ENCODE results near the gene ETS1.

Gene ETS1

DNA sequence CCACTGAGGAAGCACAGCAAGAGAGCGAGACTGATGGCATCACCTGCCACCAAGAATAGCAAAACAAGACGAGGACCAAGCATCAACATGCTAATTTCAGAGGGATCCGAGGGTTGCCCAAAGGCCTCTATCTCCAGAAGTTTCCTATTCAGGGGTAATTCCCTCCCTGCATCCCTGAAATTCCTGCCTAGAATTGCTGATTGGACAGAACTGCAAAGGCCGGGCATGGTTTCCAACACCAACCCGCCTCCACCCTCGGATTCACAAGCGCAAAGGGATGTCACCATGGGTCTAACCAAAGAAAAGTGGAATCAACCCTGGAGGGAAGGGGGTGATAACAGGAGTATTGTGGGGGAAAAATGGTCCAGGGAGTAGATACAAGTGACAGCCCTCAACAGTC, 28.3 kb upstream of the ETS1 start:
- no peak overlapping the region for H3K9ac ChIP-seq (ENCODE audit: low read length)
- no peak overlapping the region for H3K4me3 ChIP-seq (ENCODE audit: low read depth in 1 of 2, low read length in 2 of 2)
- no peaks in the 10 kb centered on the region for H3K36me3 ChIP-seq (ENCODE audit: insufficient read depth, low read length)
- H3K4me1 ChIP-seq (ENCODE audit: insufficient read depth, low read length), result peaks cover 15% of the 10 kb centered on the region
- H3K9me3 ChIP-seq (ENCODE audit: low read length), result no peaks in the 10 kb centered on the region
- no peak overlapping the region for H3K27ac ChIP-seq (ENCODE audit: low read depth, low read length)
- no peaks in the 10 kb centered on the region for H3K27me3 ChIP-seq (ENCODE audit: control insufficient read depth in 1 of 2, insufficient read depth in 2 of 2, low read length in 2 of 2)

DNA sequence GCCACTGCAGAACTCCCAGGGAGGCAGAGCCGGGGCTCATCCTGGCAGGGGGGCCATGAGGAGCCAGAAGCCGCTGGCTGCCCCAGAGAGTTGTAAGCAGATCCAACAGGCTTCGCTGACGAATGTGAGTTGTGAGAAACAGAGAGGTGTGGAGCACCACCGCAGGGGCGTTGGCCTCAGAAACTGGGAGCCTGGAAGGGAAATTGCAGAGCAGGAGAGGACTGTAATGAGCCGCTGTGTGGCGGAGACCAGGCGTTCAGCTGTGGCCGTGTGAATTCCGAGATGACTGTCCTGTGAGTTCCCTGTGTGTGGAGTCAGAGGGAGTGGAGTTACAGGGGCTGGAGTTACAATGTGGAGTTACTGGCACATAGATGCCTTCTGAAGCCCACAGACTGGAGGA, 27.7 kb upstream of the ETS1 start:
- Histone ChIP-seq H3K9ac (ENCODE audit: low read length) (no peak overlapping the region), H3K9me3 (ENCODE audit: low read length) (no peaks in the 10 kb centered on the region), H3K4me1 (ENCODE audit: insufficient read depth, low read length) (peaks cover 15% of the 10 kb centered on the region), H3K4me3 (ENCODE audit: low read depth in 1 of 2, low read length in 2 of 2) (no peak overlapping the region), H3K36me3 (ENCODE audit: insufficient read depth, low read length) (no peaks in the 10 kb centered on the region), H3K27ac (ENCODE audit: low read depth, low read length) (no peak overlapping the region), H3K27me3 (ENCODE audit: control insufficient read depth in 1 of 2, insufficient read depth in 2 of 2, low read length in 2 of 2) (no peaks in the 10 kb centered on the region)

DNA sequence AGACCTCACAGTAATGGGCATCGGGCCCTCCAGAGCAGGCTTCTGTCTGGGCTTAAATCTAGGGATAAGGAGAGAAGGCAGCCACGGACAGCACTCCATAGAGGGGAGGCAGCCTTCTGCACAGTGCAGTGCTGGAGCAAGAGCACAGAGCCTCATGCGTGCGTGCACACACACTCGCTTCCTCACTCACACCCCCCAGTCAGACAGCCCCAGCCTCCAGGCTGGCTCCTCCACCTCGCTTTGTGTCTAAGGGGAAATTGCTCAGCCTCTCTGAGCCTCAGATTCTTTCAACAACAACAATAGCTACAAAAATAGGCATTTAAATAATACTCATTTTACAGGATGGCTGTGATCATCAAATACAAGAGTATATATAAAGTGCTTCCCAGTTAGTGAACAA, 26.7 kb upstream of the ETS1 start:
- Histone ChIP-seq H3K36me3 (ENCODE audit: insufficient read depth, low read length) (no peaks in the 10 kb centered on the region), H3K9me3 (ENCODE audit: low read length) (no peaks in the 10 kb centered on the region), H3K4me1 (ENCODE audit: insufficient read depth, low read length) (peaks cover 15% of the 10 kb centered on the region), H3K4me3 (ENCODE audit: low read depth in 1 of 2, low read length in 2 of 2) (no peak overlapping the region), H3K27me3 (ENCODE audit: control insufficient read depth in 1 of 2, insufficient read depth in 2 of 2, low read length in 2 of 2) (no peaks in the 10 kb centered on the region), H3K27ac (ENCODE audit: low read depth, low read length) (no peak overlapping the region), H3K9ac (ENCODE audit: low read length) (no peak overlapping the region)

DNA sequence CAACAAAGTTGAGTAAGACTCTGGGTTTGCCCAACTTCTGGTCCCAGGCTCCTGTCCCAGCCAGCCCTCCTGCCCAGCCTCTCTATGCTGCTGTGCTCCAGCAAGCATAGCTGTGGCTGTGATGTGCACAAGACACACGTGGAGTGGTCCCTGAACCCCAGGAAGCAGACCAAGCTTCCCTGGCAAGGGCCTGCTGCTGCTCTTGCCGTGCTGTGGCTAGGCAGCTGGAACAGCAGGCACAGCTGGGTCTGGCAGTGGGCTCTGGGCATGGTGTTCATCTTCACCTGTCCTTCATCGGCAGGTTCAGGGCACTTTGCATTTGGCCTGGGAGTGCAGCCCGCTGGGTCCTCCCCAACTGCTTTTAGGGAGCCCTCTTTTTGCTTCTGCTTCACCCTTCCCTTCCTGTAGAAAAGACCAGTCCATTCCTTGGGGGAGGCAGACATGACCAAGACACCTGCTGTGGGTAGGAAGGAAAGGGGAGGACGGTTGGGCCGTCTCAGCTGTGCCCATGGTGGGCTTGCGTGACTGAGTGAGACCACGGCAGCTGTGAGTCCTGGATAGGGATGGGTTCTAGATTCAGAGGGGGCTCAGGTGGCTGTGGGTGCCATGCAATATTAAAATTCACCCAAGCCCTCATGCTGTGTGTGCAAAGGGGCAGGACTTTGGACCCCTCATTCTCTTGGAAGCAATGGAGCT, 26.1 kb upstream of the ETS1 start:
- H3K4me3 ChIP-seq (ENCODE audit: low read depth in 1 of 2, low read length in 2 of 2), result no peak overlapping the region
- H3K9me3 ChIP-seq (ENCODE audit: low read length), result no peaks in the 10 kb centered on the region
- no peak overlapping the region for H3K27ac ChIP-seq (ENCODE audit: low read depth, low read length)
- H3K4me1 ChIP-seq (ENCODE audit: insufficient read depth, low read length), result peaks cover 15% of the 10 kb centered on the region
- no peaks in the 10 kb centered on the region for H3K36me3 ChIP-seq (ENCODE audit: insufficient read depth, low read length)
- H3K9ac ChIP-seq (ENCODE audit: low read length), result no peak overlapping the region
- H3K27me3 ChIP-seq (ENCODE audit: control insufficient read depth in 1 of 2, insufficient read depth in 2 of 2, low read length in 2 of 2), result no peaks in the 10 kb centered on the region

DNA sequence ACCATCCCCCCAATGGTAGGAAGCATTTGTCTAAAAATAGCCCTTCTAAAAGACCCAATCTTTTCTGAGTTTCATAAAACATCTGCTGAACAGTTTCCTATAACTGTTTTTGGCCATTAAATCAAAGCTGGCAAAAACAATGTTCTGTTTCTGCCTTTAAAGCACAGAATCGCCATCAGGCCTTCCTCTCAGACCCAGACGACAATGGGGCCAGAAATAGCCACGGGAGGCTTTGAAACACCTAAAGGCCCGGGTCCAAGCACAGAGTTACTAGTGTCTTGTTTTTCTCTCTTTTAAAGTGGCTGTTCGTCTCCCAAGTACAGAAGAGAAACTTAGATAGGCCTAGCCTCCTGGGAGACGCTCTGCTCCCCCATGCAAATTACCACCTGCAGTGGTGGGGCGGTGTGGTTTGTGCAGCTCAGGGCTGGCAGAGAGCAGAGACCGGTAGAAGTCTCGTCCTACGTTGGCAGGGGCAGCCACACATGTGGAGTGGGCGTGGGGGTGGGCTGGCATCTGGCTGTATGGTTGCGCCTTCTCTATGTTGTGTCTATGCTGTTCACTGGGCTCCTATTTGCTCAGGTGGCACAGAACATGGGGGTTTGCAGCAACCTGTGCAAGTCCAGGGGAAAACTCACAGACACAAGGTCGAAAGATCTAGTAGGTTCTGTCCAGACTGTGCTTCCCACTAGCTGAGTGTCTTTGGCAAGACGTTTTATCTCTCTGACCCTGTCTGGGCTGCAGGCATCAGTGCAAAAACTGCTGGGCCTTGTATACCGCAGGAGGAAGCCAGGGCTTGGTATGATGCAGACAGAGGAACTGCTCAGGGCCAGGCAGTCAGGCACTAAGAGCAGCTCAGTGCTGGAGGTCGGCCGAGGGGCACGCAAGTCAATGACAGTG, 23.6 kb upstream of the ETS1 start:
- Histone ChIP-seq H3K4me3 (ENCODE audit: low read depth in 1 of 2, low read length in 2 of 2) (no peak overlapping the region), H3K36me3 (ENCODE audit: insufficient read depth, low read length) (no peaks in the 10 kb centered on the region), H3K9ac (ENCODE audit: low read length) (no peak overlapping the region), H3K9me3 (ENCODE audit: low read length) (no peaks in the 10 kb centered on the region), H3K27ac (ENCODE audit: low read depth, low read length) (no peak overlapping the region), H3K27me3 (ENCODE audit: control insufficient read depth in 1 of 2, insufficient read depth in 2 of 2, low read length in 2 of 2) (no peaks in the 10 kb centered on the region), H3K4me1 (ENCODE audit: insufficient read depth, low read length) (peaks cover 2% of the 10 kb centered on the region)

DNA sequence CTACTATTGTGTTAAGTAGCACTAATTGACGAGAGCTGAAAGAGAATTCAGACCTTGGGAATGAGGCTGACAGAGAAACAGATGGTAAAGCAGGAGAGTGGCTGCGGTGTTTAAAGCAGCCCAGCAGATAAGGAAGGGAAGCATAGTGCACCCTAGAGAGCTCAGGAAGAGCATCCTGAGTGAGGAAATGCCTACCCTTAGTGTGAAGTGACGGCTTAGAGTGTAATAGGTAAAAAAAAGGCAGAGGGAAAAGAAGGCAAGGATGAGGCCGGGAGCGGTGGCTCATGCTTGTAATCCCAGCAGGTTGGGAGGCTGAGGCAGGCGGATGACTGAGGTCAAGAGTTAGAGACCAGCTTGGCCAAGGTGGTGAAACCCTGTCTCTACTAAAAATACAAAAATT, 22.4 kb upstream of the ETS1 start:
- H3K4me3 ChIP-seq (ENCODE audit: low read depth in 1 of 2, low read length in 2 of 2), result no peak overlapping the region
- H3K27me3 ChIP-seq (ENCODE audit: control insufficient read depth in 1 of 2, insufficient read depth in 2 of 2, low read length in 2 of 2), result no peaks in the 10 kb centered on the region
- no peaks in the 10 kb centered on the region for H3K9me3 ChIP-seq (ENCODE audit: low read length)
- H3K27ac ChIP-seq (ENCODE audit: low read depth, low read length), result no peak overlapping the region
- no peaks in the 10 kb centered on the region for H3K4me1 ChIP-seq (ENCODE audit: insufficient read depth, low read length)
- no peak overlapping the region for H3K9ac ChIP-seq (ENCODE audit: low read length)
- no peaks in the 10 kb centered on the region for H3K36me3 ChIP-seq (ENCODE audit: insufficient read depth, low read length)

DNA sequence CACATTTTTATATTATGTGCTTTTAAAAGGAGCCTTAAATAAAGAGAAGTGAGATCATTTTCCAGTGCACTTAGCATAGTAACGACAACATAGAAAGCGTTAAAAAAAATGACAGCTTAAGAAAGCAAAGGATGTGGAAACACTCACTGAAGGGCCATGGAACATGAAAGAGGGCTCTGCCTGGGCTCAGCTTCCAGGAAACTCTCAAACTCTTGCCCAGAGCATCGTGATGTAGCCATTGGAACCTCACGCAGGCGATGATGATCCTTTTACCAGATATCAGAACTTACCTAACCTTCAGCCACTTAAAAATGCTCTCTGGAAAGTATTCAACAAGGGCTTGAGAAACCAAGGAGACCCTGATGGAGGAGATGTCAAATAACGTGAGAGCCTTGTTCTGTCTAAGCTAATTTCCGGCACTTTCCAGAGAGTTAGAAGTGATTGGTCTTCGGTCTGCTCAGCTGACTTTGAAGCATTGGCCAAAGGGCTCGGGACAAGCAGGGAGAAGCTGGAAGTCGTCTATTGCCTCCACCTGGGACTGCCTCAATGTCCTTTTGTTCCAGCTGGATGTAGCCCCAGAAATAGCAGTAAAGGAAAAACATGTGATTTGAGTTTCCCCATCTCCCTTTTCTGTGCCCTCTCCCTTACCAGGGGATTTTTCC, 21.5 kb upstream of the ETS1 start:
- H3K4me3 ChIP-seq (ENCODE audit: low read depth in 1 of 2, low read length in 2 of 2), result no peak overlapping the region
- H3K36me3 ChIP-seq (ENCODE audit: insufficient read depth, low read length), result no peaks in the 10 kb centered on the region
- H3K27ac ChIP-seq (ENCODE audit: low read depth, low read length), result no peak overlapping the region
- no peaks in the 10 kb centered on the region for H3K9me3 ChIP-seq (ENCODE audit: low read length)
- no peaks in the 10 kb centered on the region for H3K4me1 ChIP-seq (ENCODE audit: insufficient read depth, low read length)
- H3K27me3 ChIP-seq (ENCODE audit: control insufficient read depth in 1 of 2, insufficient read depth in 2 of 2, low read length in 2 of 2), result no peaks in the 10 kb centered on the region
- no peak overlapping the region for H3K9ac ChIP-seq (ENCODE audit: low read length)

DNA sequence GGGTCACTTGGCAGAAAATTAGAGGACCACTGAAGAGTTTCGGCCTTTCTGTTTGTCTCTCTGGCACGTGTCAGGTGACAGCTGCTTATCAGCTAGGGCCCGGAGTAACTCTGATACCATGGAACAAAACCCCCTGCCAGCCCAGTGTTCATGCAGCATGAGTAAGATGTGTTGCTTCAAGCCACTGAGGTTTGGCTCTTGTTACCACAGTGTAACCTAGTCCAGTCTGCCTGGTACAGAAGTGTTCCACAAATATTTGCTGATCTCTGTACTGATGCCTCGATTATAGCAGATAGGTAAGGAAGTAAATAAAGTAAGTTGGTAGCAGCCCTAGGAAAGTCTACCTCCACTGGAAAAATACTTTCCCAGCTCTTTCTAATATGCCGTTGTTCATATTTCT, 20.5 kb upstream of the ETS1 start:
- no peaks in the 10 kb centered on the region for H3K4me1 ChIP-seq (ENCODE audit: insufficient read depth, low read length)
- H3K4me3 ChIP-seq (ENCODE audit: low read depth in 1 of 2, low read length in 2 of 2), result no peak overlapping the region
- no peak overlapping the region for H3K27ac ChIP-seq (ENCODE audit: low read depth, low read length)
- H3K36me3 ChIP-seq (ENCODE audit: insufficient read depth, low read length), result no peaks in the 10 kb centered on the region
- H3K9ac ChIP-seq (ENCODE audit: low read length), result no peak overlapping the region
- H3K9me3 ChIP-seq (ENCODE audit: low read length), result no peaks in the 10 kb centered on the region
- H3K27me3 ChIP-seq (ENCODE audit: control insufficient read depth in 1 of 2, insufficient read depth in 2 of 2, low read length in 2 of 2), result no peaks in the 10 kb centered on the region

DNA sequence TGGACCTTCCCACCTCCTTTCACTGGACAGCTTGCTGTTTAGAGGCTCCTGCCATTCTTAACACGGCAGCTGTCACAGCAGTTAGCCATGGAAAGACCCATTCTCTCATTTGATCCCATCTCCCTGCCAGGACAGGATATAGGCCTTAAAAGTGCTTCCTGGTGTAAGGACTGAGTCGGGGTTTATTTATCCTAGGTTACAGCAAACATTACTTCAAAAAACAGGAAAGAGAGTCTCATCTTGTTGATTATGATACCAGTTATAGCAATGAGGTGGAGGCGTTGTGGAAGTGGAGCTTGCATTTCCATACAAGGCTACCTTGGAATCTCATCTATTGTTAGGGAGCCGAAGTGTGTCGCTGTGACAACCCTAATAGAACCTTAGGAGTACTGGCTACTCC, 17.4 kb upstream of the ETS1 start:
- Histone ChIP-seq H3K9ac (ENCODE audit: low read length) (no peak overlapping the region), H3K4me1 (ENCODE audit: insufficient read depth, low read length) (no peaks in the 10 kb centered on the region), H3K4me3 (ENCODE audit: low read depth in 1 of 2, low read length in 2 of 2) (no peak overlapping the region), H3K27me3 (ENCODE audit: control insufficient read depth in 1 of 2, insufficient read depth in 2 of 2, low read length in 2 of 2) (no peaks in the 10 kb centered on the region), H3K27ac (ENCODE audit: low read depth, low read length) (no peak overlapping the region), H3K9me3 (ENCODE audit: low read length) (no peaks in the 10 kb centered on the region), H3K36me3 (ENCODE audit: insufficient read depth, low read length) (no peaks in the 10 kb centered on the region)

DNA sequence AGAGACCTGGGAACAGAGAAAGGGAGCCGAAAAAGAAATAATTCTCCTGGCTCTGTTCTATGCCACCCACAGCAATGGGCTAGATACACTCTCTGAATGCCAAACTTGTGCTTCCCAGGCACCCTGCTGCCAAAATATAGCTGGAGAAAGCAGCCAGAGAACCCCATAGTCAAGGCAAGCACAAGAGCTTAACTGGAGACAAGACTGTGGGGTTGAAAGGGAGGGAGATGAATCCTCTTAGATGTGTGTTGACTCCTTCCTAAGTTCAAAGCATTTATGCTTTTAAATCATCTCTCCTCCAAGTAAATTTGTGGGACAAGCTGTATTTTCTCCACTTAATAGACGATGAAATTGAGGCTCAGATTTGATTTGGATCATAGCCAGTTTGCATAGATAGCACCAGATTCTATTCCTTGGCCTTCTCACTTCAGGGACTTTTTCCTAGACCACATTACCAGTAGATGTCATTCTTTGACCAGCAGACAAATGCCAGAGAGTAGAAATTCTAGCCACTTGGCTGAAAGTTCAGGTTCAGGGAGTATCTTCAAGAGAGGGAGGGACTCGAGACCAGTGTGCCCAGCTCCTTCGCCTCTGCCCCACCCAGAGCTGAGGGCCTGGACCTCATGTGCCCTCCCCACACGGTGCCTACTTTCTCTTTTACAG, 16.5 kb upstream of the ETS1 start:
- no peaks in the 10 kb centered on the region for H3K9me3 ChIP-seq (ENCODE audit: low read length)
- no peak overlapping the region for H3K9ac ChIP-seq (ENCODE audit: low read length)
- H3K4me1 ChIP-seq (ENCODE audit: insufficient read depth, low read length), result no peaks in the 10 kb centered on the region
- H3K36me3 ChIP-seq (ENCODE audit: insufficient read depth, low read length), result no peaks in the 10 kb centered on the region
- no peak overlapping the region for H3K27ac ChIP-seq (ENCODE audit: low read depth, low read length)
- H3K27me3 ChIP-seq (ENCODE audit: control insufficient read depth in 1 of 2, insufficient read depth in 2 of 2, low read length in 2 of 2), result no peaks in the 10 kb centered on the region
- no peak overlapping the region for H3K4me3 ChIP-seq (ENCODE audit: low read depth in 1 of 2, low read length in 2 of 2)

DNA sequence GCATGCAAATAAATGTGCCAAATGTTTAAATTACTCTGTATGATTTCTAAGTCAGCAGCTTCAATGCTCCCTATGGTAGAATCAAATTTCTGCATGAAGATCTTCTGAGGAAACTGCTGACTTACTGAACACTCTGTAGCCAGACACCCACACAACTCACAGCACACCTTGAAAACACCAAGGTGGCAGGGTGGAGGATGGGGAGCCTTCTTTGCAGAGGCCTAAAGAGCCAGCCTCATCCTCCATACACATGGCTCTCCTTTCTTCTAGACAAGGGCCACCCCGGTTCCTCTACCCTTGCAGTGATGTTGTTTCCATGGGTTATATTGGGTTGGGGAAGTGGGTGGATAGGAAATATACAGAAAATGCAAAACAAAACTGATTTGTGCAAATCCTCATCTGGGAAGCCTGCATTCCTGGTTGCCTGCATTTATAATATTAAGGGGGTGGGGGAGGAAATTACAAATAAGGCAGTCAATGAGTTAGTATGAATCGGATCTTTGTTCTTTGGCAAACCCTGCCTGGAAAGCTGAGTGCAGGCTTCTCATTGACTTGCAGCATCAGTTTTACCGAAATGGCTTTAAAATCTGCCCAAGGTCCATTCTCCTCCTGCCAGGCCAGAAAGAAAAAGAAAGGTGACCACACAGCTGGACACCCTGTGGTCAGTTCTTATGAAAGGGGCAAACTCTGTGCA, 15.8 kb upstream of the ETS1 start:
- Histone ChIP-seq H3K4me1 (ENCODE audit: insufficient read depth, low read length) (no peaks in the 10 kb centered on the region), H3K27ac (ENCODE audit: low read depth, low read length) (no peak overlapping the region), H3K9me3 (ENCODE audit: low read length) (no peaks in the 10 kb centered on the region), H3K9ac (ENCODE audit: low read length) (no peak overlapping the region), H3K27me3 (ENCODE audit: control insufficient read depth in 1 of 2, insufficient read depth in 2 of 2, low read length in 2 of 2) (no peaks in the 10 kb centered on the region), H3K36me3 (ENCODE audit: insufficient read depth, low read length) (no peaks in the 10 kb centered on the region), H3K4me3 (ENCODE audit: low read depth in 1 of 2, low read length in 2 of 2) (no peak overlapping the region)
